HG03439 (cell line): ENCODE measurements around the gene A1BG.
A peak's percentile ranks its signal among the peaks of the same experiment; 100 is the strongest.

Source experiments
- ATAC-seq: cut with Tn5 transposase; IDR thresholded peaks from one replicate; pipeline ENCODE4 v1.9.1; 2021; ENCODE audit warnings: mild to moderate bottlenecking, moderate library complexity; ENCODE audit not compliant: unreplicated experiment

A1BG gene, protein sequence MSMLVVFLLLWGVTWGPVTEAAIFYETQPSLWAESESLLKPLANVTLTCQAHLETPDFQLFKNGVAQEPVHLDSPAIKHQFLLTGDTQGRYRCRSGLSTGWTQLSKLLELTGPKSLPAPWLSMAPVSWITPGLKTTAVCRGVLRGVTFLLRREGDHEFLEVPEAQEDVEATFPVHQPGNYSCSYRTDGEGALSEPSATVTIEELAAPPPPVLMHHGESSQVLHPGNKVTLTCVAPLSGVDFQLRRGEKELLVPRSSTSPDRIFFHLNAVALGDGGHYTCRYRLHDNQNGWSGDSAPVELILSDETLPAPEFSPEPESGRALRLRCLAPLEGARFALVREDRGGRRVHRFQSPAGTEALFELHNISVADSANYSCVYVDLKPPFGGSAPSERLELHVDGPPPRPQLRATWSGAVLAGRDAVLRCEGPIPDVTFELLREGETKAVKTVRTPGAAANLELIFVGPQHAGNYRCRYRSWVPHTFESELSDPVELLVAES

DNA sequence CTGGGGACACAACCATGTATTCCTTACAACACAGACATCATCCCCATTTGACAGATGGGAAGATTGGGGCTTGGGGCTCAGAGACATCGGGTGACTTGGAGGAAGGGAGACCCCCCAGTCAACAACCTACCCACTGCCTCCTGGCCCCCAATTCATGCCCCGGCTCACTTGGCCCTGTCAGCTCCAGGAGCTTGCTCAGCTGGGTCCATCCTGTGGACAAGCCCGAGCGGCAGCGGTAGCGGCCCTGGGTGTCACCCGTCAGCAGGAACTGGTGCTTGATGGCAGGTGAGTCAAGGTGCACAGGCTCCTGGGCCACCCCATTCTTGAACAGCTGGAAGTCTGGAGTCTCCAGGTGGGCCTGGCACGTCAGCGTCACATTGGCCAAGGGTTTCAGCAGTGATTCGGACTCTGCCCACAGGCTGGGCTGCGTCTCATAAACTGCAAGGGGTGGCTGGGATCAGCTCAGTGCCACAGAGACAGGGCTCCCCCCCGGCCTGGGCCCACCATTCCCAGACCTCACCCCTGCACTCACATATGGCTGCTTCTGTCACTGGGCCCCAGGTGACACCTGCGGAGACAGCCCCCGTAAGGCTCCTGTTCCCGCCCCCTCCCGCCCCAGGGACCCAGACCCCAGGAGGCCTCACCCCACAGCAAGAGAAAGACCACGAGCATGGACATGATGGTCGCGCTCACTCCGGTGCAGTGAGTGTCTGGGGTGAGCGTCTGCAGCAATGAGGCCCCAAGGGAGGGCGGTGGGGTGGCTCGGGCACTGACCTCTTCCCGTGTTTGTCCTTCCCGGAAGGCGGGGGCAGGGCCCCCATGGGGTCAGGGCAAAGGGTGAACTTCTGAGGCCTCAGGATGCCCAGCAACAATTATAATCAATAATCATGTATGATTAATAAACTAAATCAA, at the start of gene A1BG:
Gene A1BG, minus strand, starts transcription at position 733 of the 912 bp plus-strand sequence. Its CDS starts 55 bp downstream, at position 678.
- no peak for ATAC-seq

- ATAC-seq: no peak
These were observed 48.6 kb upstream of the A1BG start for GRCh38 chr19:58401840-58402421.

DNA sequence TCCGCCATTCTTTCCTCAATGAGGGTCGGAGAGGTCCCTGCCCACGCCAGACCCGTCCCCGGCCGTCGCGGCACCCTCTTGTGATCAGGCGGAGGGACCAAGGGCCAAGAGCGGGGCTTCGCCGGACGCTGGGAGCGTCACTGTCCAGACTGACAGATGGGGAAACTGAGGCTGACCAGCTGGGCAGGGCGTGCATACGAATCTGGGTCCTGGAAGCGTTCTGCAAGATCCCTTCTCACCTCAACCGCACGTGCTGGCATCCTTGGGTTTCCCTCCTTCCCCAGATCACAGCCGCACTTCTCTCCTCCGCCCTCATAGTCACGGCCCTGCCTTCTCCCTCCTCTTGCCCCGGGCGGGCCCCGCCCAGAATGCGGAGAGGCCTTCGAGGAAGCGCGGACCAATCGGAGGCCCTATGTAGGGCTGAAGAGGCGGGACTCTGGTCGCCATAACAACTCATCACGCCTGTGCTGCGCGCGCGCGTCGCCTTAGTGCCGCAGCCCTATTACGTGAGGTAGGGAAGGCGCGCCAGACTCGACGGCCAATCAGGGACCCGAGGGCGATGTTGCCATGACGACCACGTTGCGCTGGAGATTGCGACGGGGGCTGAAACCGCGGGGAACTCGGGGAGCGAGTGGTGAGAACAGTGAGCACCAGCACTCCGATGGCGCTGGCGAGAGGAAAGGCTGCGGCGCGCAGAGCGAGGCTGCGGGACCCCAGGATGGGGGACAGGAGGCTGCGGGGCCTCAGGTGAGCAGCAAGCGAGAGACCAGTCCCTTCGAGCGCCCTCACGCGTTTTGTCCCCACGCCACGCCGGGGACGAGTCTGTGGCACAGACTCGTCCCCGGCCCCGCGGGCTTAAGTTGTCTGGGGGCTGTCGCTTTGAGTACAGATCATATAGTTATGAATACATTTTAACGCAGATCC, 47.9 kb upstream of the A1BG start:
- ATAC-seq: peak; percentile 98

DNA sequence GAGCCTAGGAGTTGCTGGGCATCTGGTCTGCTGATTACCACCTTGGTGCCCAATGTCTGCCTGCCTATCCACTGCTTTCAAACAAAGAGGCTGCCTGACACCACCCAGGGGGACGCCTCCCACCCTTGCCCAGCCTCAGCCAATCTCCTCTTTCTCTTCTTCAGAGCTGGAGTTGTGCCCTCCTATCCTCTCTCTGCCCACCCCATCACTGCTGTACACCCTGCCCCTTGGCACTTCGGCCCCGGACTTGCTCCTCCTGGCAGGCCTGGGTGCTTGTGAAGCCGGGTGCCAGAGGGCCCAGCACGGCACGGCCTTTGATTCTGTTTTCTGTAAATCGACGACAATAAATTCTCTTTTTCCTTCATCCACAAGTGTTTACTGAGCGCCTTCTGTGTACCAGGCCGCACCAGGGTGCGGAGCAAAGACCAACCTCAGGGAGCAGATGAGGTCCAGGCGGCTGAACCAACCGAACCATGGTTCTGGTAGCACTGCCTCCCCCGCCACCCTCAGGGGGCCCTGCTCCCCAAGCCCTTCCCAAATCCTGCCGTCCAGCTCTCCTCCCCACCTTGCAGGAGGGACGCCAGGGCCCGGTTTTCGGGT, 47.1 kb upstream of the A1BG start:
- ATAC-seq: no peak

- no peak for ATAC-seq
These were observed 46.6 kb upstream of the A1BG start for GRCh38 chr19:58399903-58400302.

- ATAC-seq: no peak
These were observed 45.3 kb upstream of the A1BG start for GRCh38 chr19:58398545-58398944.

- no peak for ATAC-seq
These were observed 44.8 kb upstream of the A1BG start for GRCh38 chr19:58398087-58398486.

GRCh38 chr19:58397533-58398037, 44.3 kb upstream of the A1BG start:
- no peak for ATAC-seq

- no peak for ATAC-seq
These were observed 43.6 kb upstream of the A1BG start for GRCh38 chr19:58396691-58397532.

DNA sequence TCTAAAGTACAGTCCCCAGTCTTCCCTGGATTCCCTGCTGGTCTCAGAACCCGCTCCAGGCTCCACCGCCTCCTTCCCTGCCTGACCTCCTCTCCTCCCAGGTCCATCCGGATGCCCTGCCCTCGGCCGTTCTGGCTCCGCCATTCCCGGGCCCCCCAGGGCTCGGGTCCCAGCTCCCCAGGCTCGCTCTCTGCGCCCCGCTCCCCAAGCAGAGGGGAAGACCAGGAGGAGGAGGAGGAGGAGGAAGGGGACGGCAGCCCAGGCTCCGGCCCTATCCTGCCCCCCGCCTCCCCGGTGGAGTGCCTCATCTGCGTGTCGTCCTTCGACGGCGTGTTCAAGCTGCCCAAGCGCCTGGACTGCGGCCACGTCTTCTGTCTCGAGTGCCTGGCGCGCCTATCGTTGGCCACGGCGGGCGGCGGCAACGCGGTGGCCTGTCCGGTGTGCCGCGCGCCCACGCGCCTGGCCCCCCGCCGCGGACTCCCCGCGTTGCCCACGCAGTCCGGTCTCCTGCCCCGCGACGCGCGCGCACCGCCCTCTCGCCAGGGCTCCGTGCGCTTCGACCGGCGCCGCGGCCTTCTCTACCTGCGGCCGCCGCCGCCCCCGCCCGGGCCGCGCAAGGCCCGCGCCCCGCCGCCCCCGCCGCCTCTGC, 42.8 kb upstream of the A1BG start:
- no peak for ATAC-seq

DNA sequence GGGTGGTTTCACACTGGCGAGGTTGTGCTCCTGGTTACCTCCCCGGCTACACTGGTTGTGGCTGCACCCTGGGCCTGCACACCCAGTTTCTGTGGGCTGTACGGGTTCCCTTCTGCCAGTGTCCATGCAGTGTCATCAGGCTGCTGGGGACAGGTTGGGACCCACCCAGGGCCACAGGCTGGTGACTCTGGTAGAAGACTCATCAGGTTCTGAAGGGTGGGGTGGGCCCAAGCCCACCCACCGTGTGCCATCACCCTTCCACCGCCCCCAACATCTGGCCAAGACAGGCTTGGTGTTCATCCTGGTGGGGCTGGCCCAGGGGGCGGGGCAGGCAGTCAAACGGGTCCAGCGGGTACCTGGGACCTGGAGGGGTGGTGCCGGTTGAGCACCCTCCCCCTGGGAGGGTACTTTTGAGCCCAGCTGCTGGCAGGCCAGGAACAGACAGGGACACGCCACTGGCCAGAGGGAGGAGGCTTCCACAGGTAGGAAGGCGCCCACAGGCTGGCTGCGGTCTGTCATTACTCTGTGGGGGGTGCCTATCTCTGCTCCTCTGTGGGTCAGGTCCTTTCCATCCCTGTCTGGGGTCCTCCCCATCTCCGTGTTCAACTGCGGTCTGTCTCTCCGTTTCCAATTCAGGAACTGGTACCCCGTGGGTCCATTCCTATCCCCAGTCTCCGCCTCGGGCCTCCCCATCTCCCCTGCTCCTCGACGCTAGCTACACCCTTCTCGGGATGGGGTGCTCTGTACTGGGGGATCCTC, 42.1 kb upstream of the A1BG start, which contains the start of gene RNF225:
Gene RNF225, plus strand, starts transcription at position 437 of the 759 bp plus-strand sequence. CDS start 434 bp downstream, outside the sequence.
- no peak for ATAC-seq

- ATAC-seq: no peak
These were observed 41.5 kb upstream of the A1BG start for GRCh38 chr19:58394821-58395219.

DNA sequence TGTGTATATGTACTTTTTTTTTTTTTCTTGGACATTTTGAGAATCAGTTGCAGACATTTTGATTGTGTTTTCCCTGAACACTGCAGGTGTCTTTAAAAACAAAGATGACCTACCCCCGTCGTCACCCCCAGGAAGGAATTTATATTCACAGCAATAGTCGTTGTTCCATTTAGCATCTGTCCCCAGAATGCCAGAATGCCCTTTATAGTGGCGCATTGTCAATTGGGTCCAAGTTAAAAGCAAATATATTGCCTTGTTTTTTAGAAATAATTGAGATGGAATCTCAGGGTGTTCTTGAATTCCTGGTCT, 40.4 kb upstream of the A1BG start:
- no peak for ATAC-seq

- ATAC-seq: no peak
These were observed 39.8 kb upstream of the A1BG start for GRCh38 chr19:58392945-58393724.

DNA sequence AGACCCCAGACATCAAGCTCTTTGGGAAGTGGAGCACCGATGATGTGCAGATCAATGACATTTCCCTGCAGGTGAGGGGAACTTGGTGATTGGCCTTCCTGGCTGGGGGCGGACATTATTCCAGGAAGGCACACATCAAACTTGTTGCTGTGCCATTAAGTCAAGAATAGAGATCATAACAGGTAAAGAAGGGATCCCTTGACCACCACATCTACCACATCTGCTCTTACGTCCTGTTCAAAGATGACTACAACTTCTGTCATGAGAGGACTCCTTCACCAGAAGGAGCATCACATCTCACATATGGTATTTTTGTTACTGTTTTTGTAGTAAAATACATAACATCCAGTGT, 34.9 kb upstream of the A1BG start:
- ATAC-seq: no peak

- no peak for ATAC-seq
These were observed 34.3 kb upstream of the A1BG start for GRCh38 chr19:58387338-58388174.
